Effector CD8-positive, alpha-beta T cell (primary cell): ENCODE results near the gene DDX3X.
"Not testable (repeated sequence)": the region's sequence is repeated elsewhere in the genome, so short reads cannot be mapped to it uniquely, and the experiment has no call there.

Experiments
- DNase-seq: peaks from one replicate; lab custom pipeline; 2025; lab: John Stamatoyannopoulos, UW

DDX3X gene

DNA sequence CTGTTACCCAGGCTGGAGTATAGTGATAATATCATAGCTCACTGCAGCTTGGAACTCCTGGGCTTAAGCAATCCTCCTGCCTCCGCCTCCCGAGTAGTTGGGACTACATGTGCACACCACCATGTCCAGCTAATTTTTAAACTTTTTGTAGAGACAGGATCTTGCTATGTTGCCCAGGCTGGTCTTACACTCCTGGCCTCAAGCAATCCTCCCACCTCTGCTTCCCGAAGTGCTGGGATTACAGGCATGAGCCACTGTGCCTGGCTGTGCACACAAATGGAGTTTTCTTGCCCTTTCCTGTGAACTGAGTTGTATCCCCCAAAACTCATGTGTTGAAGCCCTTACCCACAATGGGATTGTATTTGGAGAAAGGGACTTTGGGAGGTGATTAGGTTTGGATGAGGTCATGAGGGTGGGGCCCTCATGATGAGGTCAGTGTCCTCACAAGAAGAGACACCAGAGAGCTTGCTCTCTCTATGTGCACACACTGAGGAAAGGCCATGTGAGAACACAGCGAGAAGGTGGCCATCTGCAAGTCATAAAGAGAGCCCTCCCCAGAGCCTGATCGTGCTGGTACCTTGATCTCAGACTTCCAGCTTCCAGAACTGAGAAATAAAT is 40.1 kb downstream of the DDX3X start:
- no peak for DNase-seq

- DNase-seq: no peak
Measured at GRCh38 chrX:41377624-41378023, 43.7 kb downstream of the DDX3X start.

GRCh38 chrX:41381685-41382084 is 47.7 kb downstream of the DDX3X start:
- DNase-seq: no peak

- DNase-seq: no peak
Measured at GRCh38 chrX:41382714-41383645, 49.0 kb downstream of the DDX3X start.

DNA sequence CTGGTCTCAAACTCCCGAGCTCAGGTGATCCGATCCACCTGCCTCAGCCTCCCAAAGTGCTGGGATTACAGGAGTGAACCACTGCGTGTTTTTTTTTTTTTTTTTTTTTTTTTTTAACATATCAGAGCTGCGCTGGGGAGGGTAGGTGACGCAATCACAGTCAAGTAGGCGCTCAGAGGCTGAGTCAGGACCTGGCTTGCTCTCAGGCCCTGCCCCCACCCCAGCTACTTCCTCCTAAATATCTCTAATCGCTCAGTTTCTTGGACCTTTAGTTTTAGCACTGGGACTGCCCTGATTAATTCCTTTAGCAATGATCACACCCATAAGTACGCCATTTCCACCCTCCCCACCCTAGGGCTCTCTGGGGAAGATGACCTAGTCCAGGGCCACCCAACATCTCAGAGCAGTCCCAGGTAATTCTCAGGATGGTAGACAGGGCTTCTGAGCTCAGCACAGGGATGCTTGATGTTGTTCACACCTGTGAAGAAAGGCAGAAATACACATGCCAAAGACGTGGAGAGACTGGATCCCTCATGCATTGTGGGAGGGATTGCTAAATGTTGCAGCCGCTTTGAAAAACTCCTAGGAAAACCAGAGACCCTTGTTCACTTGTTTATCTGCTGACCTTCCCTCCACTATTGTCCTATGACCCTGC is 50.2 kb downstream of the DDX3X start:
- DNase-seq: no peak

DNA sequence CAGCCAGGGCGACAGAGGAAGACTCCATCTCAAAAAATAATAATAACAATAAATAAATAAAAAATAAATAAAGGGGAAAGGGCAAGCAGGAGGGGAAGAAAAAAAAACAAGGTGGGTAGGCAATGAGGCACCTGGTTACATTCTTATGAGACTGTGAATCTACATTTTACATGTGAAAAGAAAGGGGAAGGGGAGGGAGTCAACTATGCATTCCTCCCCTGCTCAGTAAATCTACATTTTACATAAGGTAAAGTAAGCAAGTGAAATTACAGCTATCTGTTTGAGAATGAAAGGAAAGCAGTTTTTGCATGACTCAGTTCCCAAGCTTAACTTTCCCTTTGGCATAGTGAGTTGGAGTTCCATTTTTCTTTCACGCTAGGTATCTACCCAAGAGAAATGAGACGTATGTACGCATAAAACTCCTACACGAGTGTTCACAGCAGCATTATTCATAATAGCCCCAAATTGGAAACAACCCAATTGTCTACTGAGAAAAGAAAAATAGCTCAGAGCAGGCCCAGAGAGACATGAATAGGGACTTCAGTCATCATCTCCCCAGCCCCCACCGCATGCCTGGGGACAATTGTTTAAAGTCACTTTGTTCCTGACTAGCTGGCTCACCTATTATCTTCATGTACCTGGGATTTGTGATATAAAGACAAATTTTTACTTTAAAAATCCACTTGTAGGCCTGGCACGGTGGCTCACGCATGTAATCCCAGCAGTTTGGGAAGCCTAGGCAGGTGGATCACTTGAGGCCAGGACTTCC is 52.4 kb downstream of the DDX3X start:
- DNase-seq: no peak

DNA sequence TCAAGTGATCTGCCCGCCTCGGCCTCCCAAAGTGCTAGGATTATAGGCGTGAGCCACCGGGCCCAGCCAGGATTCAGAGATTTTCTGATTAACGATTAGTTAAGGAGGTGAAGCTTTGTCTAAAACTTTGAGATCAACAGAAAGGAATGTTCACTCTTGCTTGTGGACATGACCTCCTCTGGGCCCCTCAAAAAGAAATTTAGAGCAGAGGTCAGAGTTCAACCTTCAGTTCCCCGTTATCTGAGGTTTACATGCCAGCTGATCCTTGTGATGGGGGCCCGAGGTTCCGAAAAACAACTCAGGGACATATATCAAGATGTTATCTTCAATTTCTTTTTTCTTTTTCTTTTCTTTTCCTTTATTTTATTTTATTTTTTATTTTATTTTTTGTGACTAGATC is 54.6 kb downstream of the DDX3X start:
- DNase-seq: no peak

DNA sequence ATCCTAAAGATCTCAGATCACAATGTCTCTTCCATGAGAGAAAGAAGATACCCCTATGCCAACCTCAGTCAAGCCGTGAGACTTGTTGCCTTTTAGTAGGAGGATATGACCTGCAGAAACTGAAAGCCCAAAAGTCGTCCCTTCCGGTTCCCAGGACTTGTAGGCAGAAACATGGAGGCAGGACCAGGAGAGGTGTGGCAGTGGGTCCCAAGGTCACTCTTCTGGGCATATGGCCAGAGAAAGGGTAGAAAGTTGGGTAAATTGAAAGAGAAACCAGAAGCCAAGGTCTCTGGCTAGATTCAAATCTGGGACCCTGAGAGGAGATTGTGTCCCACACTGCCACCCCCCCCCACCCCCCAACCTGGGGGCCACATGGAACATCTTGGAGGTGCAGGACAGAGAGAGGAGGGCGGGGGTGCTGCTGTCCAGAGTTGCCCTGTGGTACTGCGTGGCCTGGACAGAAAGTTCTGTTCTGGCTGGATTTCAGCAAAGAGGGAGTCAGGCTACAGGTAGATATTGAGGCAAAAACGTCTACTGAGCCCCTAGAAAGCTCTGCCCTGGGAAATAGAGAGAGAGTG is 55.4 kb downstream of the DDX3X start:
- DNase-seq: no peak

DNA sequence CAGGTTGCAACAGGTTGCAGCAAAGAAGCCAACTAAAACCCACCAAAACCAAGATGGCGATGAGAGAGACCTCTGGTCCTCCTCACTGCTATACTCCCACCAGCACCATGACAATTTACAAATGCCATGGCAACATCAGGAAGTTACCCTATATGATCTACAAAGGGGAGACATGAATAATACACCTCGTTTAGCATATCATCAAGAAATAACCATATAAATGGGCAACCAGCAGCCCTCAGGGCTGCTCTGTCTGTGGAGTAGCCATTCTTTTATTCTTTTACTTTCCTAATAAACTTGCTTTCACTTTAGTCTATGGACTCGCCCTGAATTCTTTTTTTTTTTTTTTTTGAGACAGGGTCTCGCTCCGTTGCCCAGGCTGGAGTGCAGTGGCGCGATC is 56.6 kb downstream of the DDX3X start:
- DNase-seq: not testable (repeated sequence)

DNA sequence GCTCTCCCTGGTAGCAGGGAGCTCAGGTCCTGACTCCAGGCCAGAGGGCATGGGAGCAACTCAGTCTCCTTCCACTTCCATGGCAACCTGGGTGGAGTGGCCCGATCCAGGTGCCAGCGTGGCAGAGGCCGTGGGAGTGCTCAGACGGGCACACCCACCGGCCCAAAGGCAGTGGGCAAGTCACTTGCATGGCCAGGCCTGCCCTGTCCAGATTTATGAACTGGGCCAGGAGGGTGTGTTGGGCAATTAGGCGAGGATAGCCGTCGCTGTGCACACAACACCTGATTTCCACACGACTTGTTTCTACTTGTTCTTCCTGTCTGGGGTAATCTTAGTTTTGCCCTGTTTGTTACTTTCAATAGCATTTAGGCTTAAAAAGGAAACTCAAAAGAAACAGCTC is 57.6 kb downstream of the DDX3X start:
- DNase-seq: no peak

DNA sequence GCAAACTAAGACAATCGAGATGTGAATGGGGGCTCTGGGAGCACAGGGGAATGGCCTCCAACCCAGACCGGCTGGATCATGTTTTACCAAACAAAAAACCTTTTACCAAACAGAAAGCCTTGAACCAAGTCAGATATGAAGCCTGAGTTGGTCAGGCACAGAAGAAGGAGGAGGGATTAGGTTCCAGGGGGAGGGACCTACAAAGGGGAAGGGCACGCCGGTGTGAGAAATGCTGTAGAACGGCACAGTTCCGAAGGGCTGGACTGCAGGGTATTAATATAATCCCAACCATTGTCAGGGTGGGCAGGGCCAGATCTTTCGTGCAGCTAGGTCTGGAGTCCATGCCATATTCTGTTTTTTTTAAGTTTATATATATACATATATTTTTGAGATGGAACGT is 60.3 kb downstream of the DDX3X start:
- DNase-seq: no peak

GRCh38 chrX:41397219-41397618 is 63.3 kb downstream of the DDX3X start:
- DNase-seq: no peak

DNA sequence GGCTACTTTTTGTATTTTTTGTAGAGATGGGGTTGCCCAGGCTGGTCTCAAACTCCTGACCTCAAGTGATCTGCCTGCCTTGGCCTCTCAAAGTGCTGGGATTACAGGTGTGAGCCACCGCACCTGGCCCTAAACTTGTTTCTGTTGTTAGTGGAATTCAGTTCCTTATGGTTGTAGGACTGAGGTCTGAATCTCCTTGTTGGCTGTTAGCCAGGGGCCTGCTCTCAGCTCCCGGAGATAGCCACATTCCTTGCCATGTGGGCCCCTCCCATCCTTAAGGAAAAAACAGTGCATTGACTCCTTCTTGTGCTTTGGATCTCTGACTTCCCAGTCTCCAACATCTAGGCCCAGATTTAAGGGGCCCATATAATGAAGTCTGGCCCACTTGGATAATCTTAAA is 63.8 kb downstream of the DDX3X start:
- DNase-seq: no peak

GRCh38 chrX:41402556-41402955 is 68.6 kb downstream of the DDX3X start:
- DNase-seq: not testable (repeated sequence)

DNA sequence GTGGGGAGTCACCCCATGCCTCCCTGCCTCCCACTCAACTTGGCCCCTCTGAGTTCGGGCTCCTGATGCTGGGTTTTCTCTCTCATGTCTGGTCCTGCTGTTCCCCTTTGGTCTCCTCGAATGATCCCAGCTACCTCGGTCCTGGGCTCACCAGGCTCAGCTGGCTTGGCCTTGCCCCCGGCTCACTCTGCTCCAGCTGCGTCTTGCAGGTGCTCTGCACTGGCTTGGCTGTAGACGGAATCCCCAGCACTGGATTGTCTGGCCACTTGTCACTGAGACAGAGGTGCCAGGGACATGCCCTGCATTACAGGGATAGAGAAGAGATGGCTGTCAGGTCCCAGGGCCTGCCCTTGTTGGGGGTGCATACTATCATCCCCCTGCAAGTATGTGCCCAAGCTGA is 71.6 kb downstream of the DDX3X start:
- no peak for DNase-seq

DNA sequence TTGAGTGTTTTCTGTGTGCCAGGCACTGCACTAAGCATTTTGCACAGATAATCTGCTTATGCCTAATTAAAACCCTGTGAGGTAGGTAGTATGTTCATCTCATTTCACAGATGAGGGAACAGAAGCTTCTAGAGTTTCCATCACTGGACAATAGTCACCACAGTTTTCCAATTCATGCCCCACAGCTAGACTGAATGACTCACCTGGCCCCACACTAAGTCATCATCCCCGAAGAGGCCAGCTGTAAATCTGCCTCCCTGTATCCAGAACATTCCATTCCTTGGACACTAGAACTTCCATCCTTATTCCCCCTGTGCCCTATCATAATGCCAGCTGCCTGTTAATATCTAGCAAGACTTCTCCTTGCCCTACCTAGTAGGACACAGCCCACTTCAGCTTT is 72.2 kb downstream of the DDX3X start:
- DNase-seq: no peak

DNA sequence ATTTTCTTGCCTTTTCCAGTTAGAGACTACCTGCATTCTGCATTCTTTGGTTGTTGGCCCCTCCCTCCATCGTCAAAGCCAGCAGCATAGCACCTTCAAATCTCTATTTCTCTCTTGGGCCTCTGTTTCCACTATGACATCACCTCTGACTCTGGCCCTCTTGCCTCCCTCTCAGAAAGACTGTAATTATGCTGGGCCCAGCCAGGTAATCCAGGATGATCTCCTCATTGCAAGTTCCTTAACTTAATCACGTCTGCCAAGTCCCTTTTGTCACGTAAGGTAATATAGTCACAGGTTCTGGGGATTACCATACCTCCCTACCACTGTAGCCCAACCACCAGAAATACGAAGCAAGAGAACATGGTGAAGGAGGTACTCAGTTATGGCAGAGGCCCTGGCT is 73.9 kb downstream of the DDX3X start:
- DNase-seq: no peak

DNA sequence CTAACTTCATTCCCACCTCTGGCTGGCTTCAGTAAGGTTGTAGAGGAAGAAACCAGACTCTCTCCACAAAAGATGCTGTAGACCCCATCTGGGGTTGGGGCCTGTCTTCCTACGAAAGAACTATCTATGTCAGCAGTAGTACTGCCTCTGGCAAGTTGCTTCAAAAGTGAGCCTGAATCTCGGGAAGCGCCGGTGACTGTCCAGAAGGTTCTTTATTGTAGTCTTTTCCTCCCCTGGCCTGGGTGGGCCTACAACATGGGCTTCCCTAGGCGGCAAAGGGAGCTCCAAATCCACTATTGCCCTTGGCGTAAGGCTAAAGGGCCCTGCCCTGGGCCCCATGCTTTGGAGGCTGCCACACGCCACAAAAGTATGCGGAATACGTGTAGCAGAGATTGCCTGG is 74.6 kb downstream of the DDX3X start:
- DNase-seq: no peak

DNA sequence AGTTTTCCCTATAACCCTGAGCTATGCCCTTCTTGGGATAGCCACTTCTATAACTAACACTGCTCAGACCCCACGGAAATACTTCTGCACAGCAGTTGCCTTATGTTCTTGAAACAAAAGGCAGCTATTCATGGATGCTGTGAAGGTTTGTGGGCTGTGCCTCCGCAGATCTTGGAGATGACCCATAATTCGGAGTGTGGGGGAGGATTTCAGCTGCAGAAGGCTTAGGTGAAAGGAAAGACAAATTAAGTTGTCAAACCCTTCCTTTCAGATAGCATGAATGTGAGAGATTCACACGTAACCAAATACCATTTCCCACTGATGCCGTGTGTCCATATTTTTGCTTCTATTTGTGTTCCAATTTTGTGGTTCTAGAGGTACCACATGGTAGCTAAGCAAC is 75.0 kb downstream of the DDX3X start:
- no peak for DNase-seq

- DNase-seq: not testable (repeated sequence)
Measured at GRCh38 chrX:41411222-41411621, 77.3 kb downstream of the DDX3X start.

DNA sequence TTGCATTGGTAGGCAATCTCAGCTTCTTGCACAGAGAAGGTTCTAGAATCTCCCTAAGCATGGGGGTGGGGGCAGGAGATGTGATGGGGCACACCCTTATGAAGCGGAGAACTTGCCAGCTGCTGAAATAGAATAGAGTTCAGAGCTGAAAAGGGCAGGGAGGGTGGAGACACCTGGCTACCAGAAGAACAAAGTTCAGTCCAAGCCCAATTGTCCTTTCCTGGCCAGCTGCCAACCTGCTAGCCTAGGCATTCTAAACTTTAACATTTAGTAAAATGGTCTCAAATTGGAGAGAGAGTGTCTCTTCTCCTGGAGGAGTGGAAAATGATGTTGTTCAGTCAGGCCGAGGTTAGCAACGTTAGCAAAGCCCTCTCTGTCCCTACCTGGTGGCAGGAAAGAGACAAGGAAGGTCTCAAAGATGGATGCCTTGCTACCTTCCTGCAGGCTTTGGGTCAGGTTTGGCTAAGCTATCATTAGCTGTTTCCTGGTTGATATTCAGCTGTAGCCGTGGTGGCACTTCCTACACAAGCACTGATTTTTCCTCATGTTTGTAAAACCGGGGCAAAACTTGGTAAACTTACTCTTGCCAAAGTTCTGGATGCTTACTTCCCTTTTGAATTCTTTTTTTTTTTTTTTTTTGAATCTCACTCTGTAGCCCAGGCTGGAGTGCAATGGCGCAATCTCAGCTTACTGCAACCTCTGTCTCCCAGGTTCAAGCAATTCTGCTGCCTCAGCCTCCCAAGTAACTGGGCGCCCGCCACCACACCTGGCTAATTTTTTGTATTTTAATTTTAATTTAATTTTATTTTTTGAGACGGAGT is 78.5 kb downstream of the DDX3X start:
- no peak for DNase-seq
